ENCODE data around the gene TASP1. TPM values are rescaled to one million over a fixed set of nuclear protein-coding genes. Genes with fewer than 3 reads are reported as not detected.

The TASP1 gene
- total and polyA plus RNA-seq, 10 donors, result 6.3 to 21.5 (median 15.5) TPM

DNA sequence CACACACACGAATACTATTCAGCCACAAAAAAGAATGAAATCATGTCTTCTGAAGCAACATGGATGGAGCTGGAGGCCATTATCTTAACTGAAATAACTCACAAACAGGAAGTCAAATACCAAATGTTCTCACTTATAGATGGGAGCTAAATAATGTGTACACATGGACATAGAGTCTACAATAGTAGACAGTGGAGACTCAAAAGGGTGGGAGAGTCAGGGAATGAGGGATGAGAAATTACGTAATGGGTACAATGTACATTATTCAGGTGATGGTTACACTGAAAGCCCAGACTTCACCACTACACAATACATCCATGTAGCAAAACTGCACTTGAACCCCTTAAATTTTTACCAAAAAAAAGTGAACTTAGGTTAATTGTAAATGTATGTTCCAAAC, 160.4 kb downstream of the TASP1 start:
- TF ChIP-seq, protein P1, sequence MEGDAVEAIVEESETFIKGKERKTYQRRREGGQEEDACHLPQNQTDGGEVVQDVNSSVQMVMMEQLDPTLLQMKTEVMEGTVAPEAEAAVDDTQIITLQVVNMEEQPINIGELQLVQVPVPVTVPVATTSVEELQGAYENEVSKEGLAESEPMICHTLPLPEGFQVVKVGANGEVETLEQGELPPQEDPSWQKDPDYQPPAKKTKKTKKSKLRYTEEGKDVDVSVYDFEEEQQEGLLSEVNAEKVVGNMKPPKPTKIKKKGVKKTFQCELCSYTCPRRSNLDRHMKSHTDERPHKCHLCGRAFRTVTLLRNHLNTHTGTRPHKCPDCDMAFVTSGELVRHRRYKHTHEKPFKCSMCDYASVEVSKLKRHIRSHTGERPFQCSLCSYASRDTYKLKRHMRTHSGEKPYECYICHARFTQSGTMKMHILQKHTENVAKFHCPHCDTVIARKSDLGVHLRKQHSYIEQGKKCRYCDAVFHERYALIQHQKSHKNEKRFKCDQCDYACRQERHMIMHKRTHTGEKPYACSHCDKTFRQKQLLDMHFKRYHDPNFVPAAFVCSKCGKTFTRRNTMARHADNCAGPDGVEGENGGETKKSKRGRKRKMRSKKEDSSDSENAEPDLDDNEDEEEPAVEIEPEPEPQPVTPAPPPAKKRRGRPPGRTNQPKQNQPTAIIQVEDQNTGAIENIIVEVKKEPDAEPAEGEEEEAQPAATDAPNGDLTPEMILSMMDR (IDR thresholded peaks at IDR 0.05 in 8 of 11, conservative IDR thresholded peaks at IDR 0.05 in 3 of 11), result no peak
- TF ChIP-seq POLR2AphosphoS5 (IDR thresholded peaks at IDR 0.05) (no peak), POLR2A (IDR thresholded peaks at IDR 0.05) (no peak)
- Histone ChIP-seq H3K36me3 (peaks cover 0 to 51% (median 29%) of the 10 kb centered on the region in 6 donors), H3K4me1 (no peaks in the 10 kb centered on the region), H3K27ac (no peak overlapping the region), H3K9me3 (peaks cover 0 to 20% (median 4%) of the 10 kb centered on the region in 8 donors), H3K27me3 (replicated peaks in 1 of 7) (no peaks in the 10 kb centered on the region), H3K4me3 (no peak overlapping the region)
- intact Hi-C loops (cut with DNase I; ENCODE audit: low total_unique reads), result no loop called here
- no peak for DNase-seq
- 68 to 96% (median 73%) methylated on average over 2 of the region's 2 CpGs for WGBS, 5 donors

DNA sequence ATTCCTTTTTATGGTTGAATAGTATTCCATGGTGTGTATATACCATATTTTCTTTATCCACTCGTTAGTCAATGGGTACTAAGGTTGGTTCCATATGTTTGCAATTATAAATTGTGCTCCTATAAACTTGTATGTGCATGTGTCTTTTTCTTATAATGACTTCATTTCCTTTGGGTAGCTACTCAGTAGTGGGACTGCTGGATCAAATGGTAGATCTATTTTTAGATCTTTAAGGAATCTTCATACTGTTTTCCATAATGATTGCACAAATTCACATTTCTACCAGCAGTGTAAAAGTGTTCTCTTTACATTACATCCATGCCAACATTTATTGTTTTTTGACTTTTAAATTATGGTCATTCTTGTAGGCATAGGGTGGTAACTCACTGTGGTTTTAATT, 164.3 kb downstream of the TASP1 start:
- WGBS, 5 donors, result 94 to 100% (median 96%) methylated on average over 1 of the region's 1 CpG
- peaks cover 0 to 13% (median 2%) of the 10 kb centered on the region in 8 donors for H3K9me3 ChIP-seq
- TF ChIP-seq, protein P1 (IDR thresholded peaks at IDR 0.05 in 8 of 11, conservative IDR thresholded peaks at IDR 0.05 in 3 of 11), result no peak
- intact Hi-C loops (cut with DNase I; ENCODE audit: low total_unique reads), result no loop called here
- peaks cover 0 to 13% (median 0%) of the 10 kb centered on the region in 6 donors for H3K36me3 ChIP-seq
- no peaks in the 10 kb centered on the region for H3K4me1 ChIP-seq
- H3K4me3 ChIP-seq, result no peak overlapping the region
- no peak overlapping the region for H3K27ac ChIP-seq
- no peak for DNase-seq
- H3K27me3 ChIP-seq (replicated peaks in 1 of 7), result no peaks in the 10 kb centered on the region

- intact Hi-C loops (cut with DNase I; ENCODE audit: low total_unique reads), result no loop called here
- H3K36me3 ChIP-seq, result peaks cover 0 to 9% (median 0%) of the 10 kb centered on the region in 6 donors
- no peak overlapping the region for H3K4me3 ChIP-seq
- peaks cover 0 to 17% (median 2%) of the 10 kb centered on the region in 8 donors for H3K9me3 ChIP-seq
- TF ChIP-seq POLR2AphosphoS5 (IDR thresholded peaks at IDR 0.05), result no peak
- no peak for TF ChIP-seq POLR2A (IDR thresholded peaks at IDR 0.05)
- TF ChIP-seq, protein P1 (IDR thresholded peaks at IDR 0.05 in 8 of 11, conservative IDR thresholded peaks at IDR 0.05 in 3 of 11), result no peak
- no peaks in the 10 kb centered on the region for H3K4me1 ChIP-seq
- no peaks in the 10 kb centered on the region for H3K27me3 ChIP-seq (replicated peaks in 1 of 7)
- no peak for DNase-seq
- H3K27ac ChIP-seq, result no peak overlapping the region
Measured at GRCh38 chr20:13469262-13469661, 169.5 kb downstream of the TASP1 start.

- no peak overlapping the region for H3K27ac ChIP-seq
- DNase-seq, result no peak
- H3K4me3 ChIP-seq, result no peak overlapping the region
- H3K4me1 ChIP-seq, result no peaks in the 10 kb centered on the region
- H3K27me3 ChIP-seq (replicated peaks in 1 of 7), result no peaks in the 10 kb centered on the region
- peaks cover 0 to 12% (median 0%) of the 10 kb centered on the region in 8 donors for H3K9me3 ChIP-seq
- no peak for TF ChIP-seq POLR2A (IDR thresholded peaks at IDR 0.05)
- TF ChIP-seq, protein P1 (IDR thresholded peaks at IDR 0.05 in 8 of 11, conservative IDR thresholded peaks at IDR 0.05 in 3 of 11), result no peak
- TF ChIP-seq POLR2AphosphoS5 (IDR thresholded peaks at IDR 0.05), result no peak
- H3K36me3 ChIP-seq, result peaks cover 0 to 9% (median 0%) of the 10 kb centered on the region in 6 donors
- intact Hi-C loops (cut with DNase I; ENCODE audit: low total_unique reads), result no loop called here
Measured at GRCh38 chr20:13468166-13468565, 170.6 kb downstream of the TASP1 start.

Data from spleen (tissue), 11 donors.